Body of pancreas (tissue), 4 donors: ENCODE results near the gene OSBPL9. TPM values are rescaled to one million over a fixed set of nuclear protein-coding genes. Genes with fewer than 3 reads are reported as not detected.
"Not testable (repeated sequence)": the region's sequence is repeated elsewhere in the genome, so short reads cannot be mapped to it uniquely, and the experiment has no call there.

Source experiments
- ATAC-seq: fragments of 150-250 bp; one replicate; pipeline ENCODE4 v1.9.1; 2016
- DNase-seq, 4 donors: peaks; one replicate each; pipeline ENCODE4 v3.0.0-alpha.2; 2019
- H3K27ac ChIP-seq, 4 donors: fragments of 200-600 bp; sonication (generic); 1 replicate in 3 of 4; 2 replicates in 1 of 4; pipeline versions ENCODE4 v1.5.1 to v1.6.1; 2016 to 2019; ENCODE audit warnings: mild to moderate bottlenecking in 1 of 4, mixed read lengths in 1 of 4, moderate library complexity in 1 of 4
- H3K27me3 ChIP-seq, 2 donors: fragments of 200-600 bp; sonication (generic); one replicate each; pipeline ENCODE4 v1.6.0; 2016; ENCODE audit warnings: mild to moderate bottlenecking in 1 of 2
- H3K36me3 ChIP-seq, 2 donors: fragments of 200-600 bp; sonication (generic); replicated peaks in 1 of 2; 2 replicates each; pipeline ENCODE4 v1.5.1; 2016; ENCODE audit warnings: low read depth in 2 of 2; ENCODE audit not compliant: insufficient read depth in 1 of 2
- H3K4me1 ChIP-seq: fragments of 200-600 bp; sonication (generic); one replicate; pipeline ENCODE4 v1.6.0; 2016
- H3K4me3 ChIP-seq, 2 donors: fragments of 200-600 bp; sonication (generic); 1 replicate in 1 of 2; 2 replicates in 1 of 2; pipeline ENCODE4 v1.5.1; 2016 to 2019
- H3K9me3 ChIP-seq, 3 donors: fragments of 200-600 bp; sonication (generic); 1 replicate in 2 of 3; 2 replicates in 1 of 3; pipeline ENCODE4 v1.5.1; 2016
- POLR2A ChIP-seq, 3 donors: fragments of 450-650 bp; IDR thresholded peaks; one replicate each; pipeline ENCODE4 v1.6.1; 2016; ENCODE audit warnings: antibody characterized with exemption in 3 of 3, mild to moderate bottlenecking in 2 of 3
- WGBS, 2 donors: methylation state at CpG; one replicate each; pipeline ENCODE4 v1.1.5; 2017; 5-methylcytosine and 5-hydroxymethylcytosine counted together
- intact Hi-C: fragments of 100-400 bp; cut with DNase I; formaldehyde crosslinking; loops from one replicate; pipeline ENCODE4 v1.15.1; 2023
- total RNA-seq, 2 donors: library from RNA; depleted of rRNA; stranded (reverse); fragments of >200 nt; gene quantifications; one replicate each; pipeline ENCODE4 v1.1.0, GENCODE V29; 2016
- TF ChIP-seq, protein P1 (sequence below), 7 experiments: fragments of 450-650 bp in 4 of 7; fragments of 200-600 bp in 3 of 7; sonication (generic) in 3 of 7; IDR thresholded peaks; one replicate each; pipeline ENCODE4 v1.5.1; 2016 to 2019; ENCODE audit warnings: antibody characterized with exemption in 7 of 7

Gene OSBPL9
- total RNA-seq, 2 donors from 2014 or later = 25.1 to 89.0 TPM

DNA sequence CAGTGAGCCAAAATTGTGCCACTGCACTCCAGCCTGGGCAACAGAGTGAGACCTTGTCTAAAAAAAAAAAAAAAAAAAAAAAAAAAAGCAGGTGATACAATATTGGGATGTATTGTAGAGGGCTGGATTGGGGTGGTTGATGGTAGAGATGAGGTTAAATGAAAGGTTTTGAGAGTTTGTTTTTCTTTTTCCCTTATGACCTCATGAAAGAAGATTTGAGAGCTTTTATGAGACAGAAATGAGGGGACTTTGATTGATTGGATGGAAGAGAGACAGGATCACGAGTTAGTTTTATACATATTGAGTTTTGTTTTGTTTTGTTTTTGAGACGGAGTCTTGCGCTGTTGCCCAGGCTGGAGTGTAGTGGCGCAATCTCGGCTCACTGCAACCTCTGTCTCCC is 27.1 kb downstream of the OSBPL9 start:
- no peak for TF ChIP-seq POLR2A (IDR thresholded peaks at IDR 0.05)
- TF ChIP-seq, protein P1, sequence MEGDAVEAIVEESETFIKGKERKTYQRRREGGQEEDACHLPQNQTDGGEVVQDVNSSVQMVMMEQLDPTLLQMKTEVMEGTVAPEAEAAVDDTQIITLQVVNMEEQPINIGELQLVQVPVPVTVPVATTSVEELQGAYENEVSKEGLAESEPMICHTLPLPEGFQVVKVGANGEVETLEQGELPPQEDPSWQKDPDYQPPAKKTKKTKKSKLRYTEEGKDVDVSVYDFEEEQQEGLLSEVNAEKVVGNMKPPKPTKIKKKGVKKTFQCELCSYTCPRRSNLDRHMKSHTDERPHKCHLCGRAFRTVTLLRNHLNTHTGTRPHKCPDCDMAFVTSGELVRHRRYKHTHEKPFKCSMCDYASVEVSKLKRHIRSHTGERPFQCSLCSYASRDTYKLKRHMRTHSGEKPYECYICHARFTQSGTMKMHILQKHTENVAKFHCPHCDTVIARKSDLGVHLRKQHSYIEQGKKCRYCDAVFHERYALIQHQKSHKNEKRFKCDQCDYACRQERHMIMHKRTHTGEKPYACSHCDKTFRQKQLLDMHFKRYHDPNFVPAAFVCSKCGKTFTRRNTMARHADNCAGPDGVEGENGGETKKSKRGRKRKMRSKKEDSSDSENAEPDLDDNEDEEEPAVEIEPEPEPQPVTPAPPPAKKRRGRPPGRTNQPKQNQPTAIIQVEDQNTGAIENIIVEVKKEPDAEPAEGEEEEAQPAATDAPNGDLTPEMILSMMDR (IDR thresholded peaks at IDR 0.05) = no peak
- intact Hi-C loops = no loop called here
- Histone ChIP-seq H3K4me1 (peaks cover 36% of the 10 kb centered on the region), H3K36me3 (no peaks in the 10 kb centered on the region), H3K27me3 (no peaks in the 10 kb centered on the region), H3K9me3 (no peaks in the 10 kb centered on the region), H3K27ac (no peak overlapping the region), H3K4me3 (no peak overlapping the region)
- DNase-seq (no peak), ATAC-seq (no peak)
- WGBS, 2 donors = 91 to 99% methylated on average over 5 of the region's 5 CpGs

DNA sequence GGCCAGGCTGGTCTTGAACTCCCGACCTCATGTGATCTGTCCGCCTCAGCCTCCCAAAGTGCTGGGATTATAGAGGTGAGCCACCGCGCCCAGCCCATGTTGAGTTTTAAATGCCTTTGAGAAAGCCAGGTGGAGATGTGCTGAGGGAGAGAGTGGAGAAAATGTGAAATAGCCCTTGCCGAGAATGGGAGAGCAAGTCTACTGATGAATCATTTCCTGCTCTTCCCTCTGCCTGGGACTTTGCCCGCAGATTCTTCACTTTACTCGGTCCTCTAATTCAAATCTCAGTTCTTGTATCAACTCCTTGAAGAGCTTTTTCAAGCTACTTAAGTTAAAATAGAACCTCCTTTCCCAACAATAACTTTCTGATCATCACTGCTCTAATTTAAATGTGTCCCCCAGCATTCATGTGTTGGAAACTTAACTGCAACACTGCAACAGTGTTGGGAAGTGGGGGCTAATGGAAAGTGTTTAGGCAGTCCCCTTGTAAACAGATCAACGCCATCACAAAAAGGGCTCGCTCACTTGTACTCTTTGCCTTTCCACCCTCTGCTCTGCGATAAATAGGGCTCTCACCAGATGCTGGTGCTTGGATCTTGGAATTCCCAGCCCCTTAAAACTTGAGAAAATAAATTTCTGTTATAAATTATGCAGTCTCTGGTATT is 27.8 kb downstream of the OSBPL9 start:
- intact Hi-C loops = no loop called here
- H3K4me1 ChIP-seq = peaks cover 42% of the 10 kb centered on the region
- DNase-seq = no peak
- H3K36me3 ChIP-seq = no peaks in the 10 kb centered on the region
- no peak overlapping the region for H3K4me3 ChIP-seq
- H3K27ac ChIP-seq = no peak overlapping the region
- ATAC-seq = no peak
- H3K9me3 ChIP-seq = no peaks in the 10 kb centered on the region
- 91 to 95% methylated on average over 10 of the region's 10 CpGs for WGBS, 2 donors
- H3K27me3 ChIP-seq = no peaks in the 10 kb centered on the region
- TF ChIP-seq POLR2A (IDR thresholded peaks at IDR 0.05) = no peak
- TF ChIP-seq, protein P1 (IDR thresholded peaks at IDR 0.05) = no peak

DNA sequence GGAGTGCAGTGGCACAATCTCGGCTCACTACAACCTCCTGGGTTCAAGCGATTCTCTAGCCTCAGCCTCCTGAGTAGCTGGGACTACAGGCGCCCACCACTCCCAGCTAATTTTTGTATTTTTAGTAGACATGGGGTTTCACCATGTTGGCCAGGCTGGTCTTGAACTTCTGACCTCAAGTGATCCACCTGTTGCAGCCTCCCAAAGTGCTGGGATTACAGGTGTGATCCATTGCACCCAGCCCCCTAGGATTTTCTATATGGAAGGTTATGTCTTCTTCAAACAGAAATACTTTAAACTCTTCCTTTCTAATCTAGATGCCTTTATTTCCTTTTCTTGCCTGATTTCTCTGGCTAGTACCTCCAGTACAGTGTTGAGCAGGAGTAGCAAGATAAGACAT is 29.7 kb downstream of the OSBPL9 start:
- intact Hi-C loops, H3K9me3 ChIP-seq: not testable (repeated sequence)

DNA sequence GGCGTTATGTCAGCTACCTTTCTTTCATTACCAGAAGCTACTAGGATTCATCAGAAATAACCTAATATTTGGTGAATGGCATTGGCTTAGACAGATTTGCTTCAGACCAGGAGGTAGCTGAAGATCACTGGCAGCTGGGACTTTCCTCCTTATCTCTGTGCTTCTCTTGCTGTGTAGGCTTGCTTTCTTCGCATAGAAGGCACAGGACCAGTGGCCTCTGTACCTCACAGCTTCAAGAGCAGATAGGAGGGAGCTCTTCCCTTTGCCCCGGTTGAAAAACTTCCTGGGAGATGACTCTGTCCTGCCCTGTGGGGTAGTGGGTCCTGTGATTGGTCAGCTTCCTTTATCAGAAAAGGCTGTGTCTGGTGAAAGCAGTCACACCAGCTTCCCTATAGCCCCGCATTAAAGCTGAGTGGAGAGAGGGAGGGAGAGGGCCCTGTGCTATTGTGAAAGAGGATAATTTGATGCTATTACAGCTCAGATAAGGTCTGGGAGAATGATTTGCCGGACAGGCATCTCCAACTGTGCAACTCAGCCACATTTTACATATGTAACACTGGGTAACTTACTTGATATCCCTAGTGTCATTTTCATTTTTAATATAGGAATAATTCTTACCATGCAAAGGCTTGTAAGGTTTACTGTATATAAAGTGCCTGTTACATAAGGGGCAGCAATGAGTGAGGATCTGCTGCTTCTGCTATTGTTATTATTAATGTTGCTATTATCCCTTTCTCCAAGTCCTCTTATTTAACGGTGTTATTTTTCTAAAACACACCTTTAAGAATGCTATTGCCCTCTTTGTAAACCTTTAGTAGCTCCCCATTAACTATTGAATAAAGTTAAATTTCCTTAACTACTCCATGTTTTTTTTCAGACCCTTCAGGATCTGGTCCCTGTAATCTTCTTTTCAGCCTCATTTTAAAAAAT is 31.6 kb downstream of the OSBPL9 start:
- Histone ChIP-seq H3K4me3 (no peak overlapping the region), H3K27me3 (no peaks in the 10 kb centered on the region), H3K9me3 (no peaks in the 10 kb centered on the region), H3K36me3 (no peaks in the 10 kb centered on the region), H3K27ac (peak overlapping the region in 1 of 4 donors; percentile 8), H3K4me1 (peaks cover 23% of the 10 kb centered on the region)
- ATAC-seq = peak; percentile 40
- peak in 1 of 4 donors; percentile 24 for DNase-seq
- no peak for TF ChIP-seq POLR2A (IDR thresholded peaks at IDR 0.05)
- TF ChIP-seq, protein P1 (IDR thresholded peaks at IDR 0.05) = no peak
- intact Hi-C loops = no loop called here
- WGBS, 2 donors = 47 to 55% methylated on average over 6 of the region's 6 CpGs

More for the DNA sequence above, 29.7 kb downstream of the OSBPL9 start:
- H3K36me3 ChIP-seq, H3K27ac ChIP-seq, ATAC-seq, H3K27me3 ChIP-seq, H3K4me3 ChIP-seq, DNase-seq: not testable (repeated sequence)
- peaks cover 37% of the 10 kb centered on the region for H3K4me1 ChIP-seq
- WGBS, 2 donors = 95 to 98% methylated on average over 3 of the region's 3 CpGs

DNA sequence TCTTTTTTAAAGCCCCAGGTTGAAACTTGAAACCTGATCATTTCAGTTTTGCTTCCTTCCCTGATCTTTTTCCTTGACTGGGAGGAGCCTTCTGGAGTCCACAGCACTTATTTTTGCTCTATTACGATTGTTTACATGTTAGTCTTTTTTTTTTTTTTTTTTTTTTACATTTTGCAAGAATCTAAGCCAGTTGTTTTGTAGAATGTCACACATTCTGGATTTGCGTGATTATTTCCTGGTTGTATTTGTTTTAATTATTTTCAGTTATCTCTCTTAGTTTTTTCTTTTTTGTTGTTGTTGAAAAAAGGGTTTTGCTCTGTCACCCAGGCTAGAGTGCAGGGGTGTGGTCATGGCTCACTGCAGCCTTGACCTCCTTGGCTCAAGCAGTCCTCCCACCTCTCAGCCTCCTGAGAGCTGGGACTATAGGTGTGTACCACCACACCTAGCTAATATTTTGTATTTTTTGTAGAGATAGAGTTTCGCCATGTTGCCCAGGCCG is 32.8 kb downstream of the OSBPL9 start:
- Histone ChIP-seq H3K36me3 (no peaks in the 10 kb centered on the region), H3K4me1 (peaks cover 23% of the 10 kb centered on the region), H3K27ac (no peak overlapping the region), H3K4me3 (no peak overlapping the region), H3K27me3 (no peaks in the 10 kb centered on the region), H3K9me3 (no peaks in the 10 kb centered on the region)
- intact Hi-C loops = no loop called here
- DNase-seq (no peak), ATAC-seq (no peak)
- TF ChIP-seq, protein P1 (IDR thresholded peaks at IDR 0.05) = no peak
- TF ChIP-seq POLR2A (IDR thresholded peaks at IDR 0.05) = no peak
- 73 to 83% methylated on average over 4 of the region's 4 CpGs for WGBS, 2 donors
